WTC11 (cell line): ENCODE measurements around the gene SEMA3D.

Experiments
- CREB1 ChIP-seq: sonication (generic); formaldehyde crosslinking; IDR thresholded peaks from 2 replicates; pipeline ENCODE4 v1.8.0; 2023; ENCODE audit warnings: mild to moderate bottlenecking, missing genetic modification reagents
- SMAD4 ChIP-seq: sonication (generic); formaldehyde crosslinking; IDR thresholded peaks from 2 replicates; pipeline ENCODE4 v1.8.0; 2022; ENCODE audit warnings: mild to moderate bottlenecking, missing genetic modification reagents
- TCF7 ChIP-seq: sonication (generic); formaldehyde crosslinking; IDR thresholded peaks from 2 replicates; pipeline ENCODE4 v1.8.0; 2022; ENCODE audit warnings: mild to moderate bottlenecking, low read depth, missing genetic modification reagents, moderate library complexity
- TEAD4 ChIP-seq: sonication (generic); formaldehyde crosslinking; IDR thresholded peaks from 2 replicates; pipeline ENCODE4 v1.8.0; 2022; ENCODE audit warnings: mild to moderate bottlenecking, missing genetic modification reagents
- ZNF121 ChIP-seq: sonication (generic); formaldehyde crosslinking; IDR thresholded peaks from 2 replicates; pipeline ENCODE4 v1.8.0; 2023; ENCODE audit warnings: missing genetic modification reagents
- ZNF232 ChIP-seq: sonication (generic); formaldehyde crosslinking; IDR thresholded peaks from 2 replicates; pipeline ENCODE4 v1.8.0; 2022; ENCODE audit warnings: mild to moderate bottlenecking, missing genetic modification reagents
- TF ChIP-seq, protein P1 (sequence below): fragments of 200-600 bp; IDR thresholded peaks from 2 replicates; pipeline ENCODE4 v1.8.0; 2022; ENCODE audit warnings: antibody characterized with exemption
- TF ChIP-seq, protein P2 (sequence below): sonication (generic); formaldehyde crosslinking; IDR thresholded peaks from 2 replicates; pipeline ENCODE4 v1.8.0; 2022; ENCODE audit warnings: mild to moderate bottlenecking, missing genetic modification reagents
- TF ChIP-seq, protein P3 (sequence below): sonication (generic); formaldehyde crosslinking; IDR thresholded peaks from 2 replicates; pipeline ENCODE4 v1.8.0; 2022; ENCODE audit warnings: missing genetic modification reagents
- TF ChIP-seq, protein P4 (sequence below): sonication (generic); formaldehyde crosslinking; IDR thresholded peaks from 2 replicates; pipeline ENCODE4 v1.8.1; 2023; ENCODE audit warnings: mild to moderate bottlenecking, missing genetic modification reagents, moderate library complexity
- TF ChIP-seq, protein P5 (sequence below): sonication (generic); formaldehyde crosslinking; IDR thresholded peaks from 2 replicates; pipeline ENCODE4 v1.8.0; 2022; ENCODE audit warnings: mild to moderate bottlenecking, missing genetic modification reagents
- TF ChIP-seq, protein P6 (sequence below): sonication (generic); formaldehyde crosslinking; IDR thresholded peaks from 2 replicates; pipeline ENCODE4 v1.8.1; 2023; ENCODE audit warnings: mild to moderate bottlenecking, moderate library complexity, missing genetic modification reagents

DNA sequence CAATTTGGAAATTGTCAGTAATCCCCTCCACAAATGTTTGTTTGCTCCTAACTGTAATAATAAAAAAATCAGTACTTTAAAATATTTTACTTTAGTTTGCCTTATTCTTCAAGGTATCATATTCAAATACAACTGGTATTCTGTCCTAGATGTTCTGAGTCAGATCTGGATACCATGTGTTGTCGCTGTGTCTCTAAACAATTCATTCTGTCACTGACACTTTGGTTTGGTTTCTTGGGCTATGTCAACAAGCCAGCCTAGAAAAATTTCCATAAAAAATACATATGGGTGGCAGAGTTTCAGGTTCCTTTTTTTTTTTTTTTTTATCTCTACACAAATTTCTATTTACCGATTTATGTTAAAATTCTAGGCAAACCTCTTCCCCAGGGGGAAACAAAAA, 33.2 kb upstream of the SEMA3D start:
- no peak for TF ChIP-seq ZNF121 (CRISPR knock-in tag)
- TF ChIP-seq, protein P1, sequence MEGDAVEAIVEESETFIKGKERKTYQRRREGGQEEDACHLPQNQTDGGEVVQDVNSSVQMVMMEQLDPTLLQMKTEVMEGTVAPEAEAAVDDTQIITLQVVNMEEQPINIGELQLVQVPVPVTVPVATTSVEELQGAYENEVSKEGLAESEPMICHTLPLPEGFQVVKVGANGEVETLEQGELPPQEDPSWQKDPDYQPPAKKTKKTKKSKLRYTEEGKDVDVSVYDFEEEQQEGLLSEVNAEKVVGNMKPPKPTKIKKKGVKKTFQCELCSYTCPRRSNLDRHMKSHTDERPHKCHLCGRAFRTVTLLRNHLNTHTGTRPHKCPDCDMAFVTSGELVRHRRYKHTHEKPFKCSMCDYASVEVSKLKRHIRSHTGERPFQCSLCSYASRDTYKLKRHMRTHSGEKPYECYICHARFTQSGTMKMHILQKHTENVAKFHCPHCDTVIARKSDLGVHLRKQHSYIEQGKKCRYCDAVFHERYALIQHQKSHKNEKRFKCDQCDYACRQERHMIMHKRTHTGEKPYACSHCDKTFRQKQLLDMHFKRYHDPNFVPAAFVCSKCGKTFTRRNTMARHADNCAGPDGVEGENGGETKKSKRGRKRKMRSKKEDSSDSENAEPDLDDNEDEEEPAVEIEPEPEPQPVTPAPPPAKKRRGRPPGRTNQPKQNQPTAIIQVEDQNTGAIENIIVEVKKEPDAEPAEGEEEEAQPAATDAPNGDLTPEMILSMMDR: no peak
- TF ChIP-seq, protein P2, sequence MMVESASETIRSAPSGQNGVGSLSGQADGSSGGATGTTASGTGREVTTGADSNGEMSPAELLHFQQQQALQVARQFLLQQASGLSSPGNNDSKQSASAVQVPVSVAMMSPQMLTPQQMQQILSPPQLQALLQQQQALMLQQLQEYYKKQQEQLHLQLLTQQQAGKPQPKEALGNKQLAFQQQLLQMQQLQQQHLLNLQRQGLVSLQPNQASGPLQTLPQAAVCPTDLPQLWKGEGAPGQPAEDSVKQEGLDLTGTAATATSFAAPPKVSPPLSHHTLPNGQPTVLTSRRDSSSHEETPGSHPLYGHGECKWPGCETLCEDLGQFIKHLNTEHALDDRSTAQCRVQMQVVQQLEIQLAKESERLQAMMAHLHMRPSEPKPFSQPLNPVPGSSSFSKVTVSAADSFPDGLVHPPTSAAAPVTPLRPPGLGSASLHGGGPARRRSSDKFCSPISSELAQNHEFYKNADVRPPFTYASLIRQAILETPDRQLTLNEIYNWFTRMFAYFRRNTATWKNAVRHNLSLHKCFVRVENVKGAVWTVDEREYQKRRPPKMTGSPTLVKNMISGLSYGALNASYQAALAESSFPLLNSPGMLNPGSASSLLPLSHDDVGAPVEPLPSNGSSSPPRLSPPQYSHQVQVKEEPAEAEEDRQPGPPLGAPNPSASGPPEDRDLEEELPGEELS: no peak
- TF ChIP-seq, protein P3, sequence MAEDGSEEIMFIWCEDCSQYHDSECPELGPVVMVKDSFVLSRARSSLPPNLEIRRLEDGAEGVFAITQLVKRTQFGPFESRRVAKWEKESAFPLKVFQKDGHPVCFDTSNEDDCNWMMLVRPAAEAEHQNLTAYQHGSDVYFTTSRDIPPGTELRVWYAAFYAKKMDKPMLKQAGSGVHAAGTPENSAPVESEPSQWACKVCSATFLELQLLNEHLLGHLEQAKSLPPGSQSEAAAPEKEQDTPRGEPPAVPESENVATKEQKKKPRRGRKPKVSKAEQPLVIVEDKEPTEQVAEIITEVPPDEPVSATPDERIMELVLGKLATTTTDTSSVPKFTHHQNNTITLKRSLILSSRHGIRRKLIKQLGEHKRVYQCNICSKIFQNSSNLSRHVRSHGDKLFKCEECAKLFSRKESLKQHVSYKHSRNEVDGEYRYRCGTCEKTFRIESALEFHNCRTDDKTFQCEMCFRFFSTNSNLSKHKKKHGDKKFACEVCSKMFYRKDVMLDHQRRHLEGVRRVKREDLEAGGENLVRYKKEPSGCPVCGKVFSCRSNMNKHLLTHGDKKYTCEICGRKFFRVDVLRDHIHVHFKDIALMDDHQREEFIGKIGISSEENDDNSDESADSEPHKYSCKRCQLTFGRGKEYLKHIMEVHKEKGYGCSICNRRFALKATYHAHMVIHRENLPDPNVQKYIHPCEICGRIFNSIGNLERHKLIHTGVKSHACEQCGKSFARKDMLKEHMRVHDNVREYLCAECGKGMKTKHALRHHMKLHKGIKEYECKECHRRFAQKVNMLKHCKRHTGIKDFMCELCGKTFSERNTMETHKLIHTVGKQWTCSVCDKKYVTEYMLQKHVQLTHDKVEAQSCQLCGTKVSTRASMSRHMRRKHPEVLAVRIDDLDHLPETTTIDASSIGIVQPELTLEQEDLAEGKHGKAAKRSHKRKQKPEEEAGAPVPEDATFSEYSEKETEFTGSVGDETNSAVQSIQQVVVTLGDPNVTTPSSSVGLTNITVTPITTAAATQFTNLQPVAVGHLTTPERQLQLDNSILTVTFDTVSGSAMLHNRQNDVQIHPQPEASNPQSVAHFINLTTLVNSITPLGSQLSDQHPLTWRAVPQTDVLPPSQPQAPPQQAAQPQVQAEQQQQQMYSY (CRISPR knock-in tag): no peak
- TF ChIP-seq, protein P4, sequence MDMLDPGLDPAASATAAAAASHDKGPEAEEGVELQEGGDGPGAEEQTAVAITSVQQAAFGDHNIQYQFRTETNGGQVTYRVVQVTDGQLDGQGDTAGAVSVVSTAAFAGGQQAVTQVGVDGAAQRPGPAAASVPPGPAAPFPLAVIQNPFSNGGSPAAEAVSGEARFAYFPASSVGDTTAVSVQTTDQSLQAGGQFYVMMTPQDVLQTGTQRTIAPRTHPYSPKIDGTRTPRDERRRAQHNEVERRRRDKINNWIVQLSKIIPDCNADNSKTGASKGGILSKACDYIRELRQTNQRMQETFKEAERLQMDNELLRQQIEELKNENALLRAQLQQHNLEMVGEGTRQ (CRISPR knock-in tag): no peak
- TF ChIP-seq, protein P5, sequence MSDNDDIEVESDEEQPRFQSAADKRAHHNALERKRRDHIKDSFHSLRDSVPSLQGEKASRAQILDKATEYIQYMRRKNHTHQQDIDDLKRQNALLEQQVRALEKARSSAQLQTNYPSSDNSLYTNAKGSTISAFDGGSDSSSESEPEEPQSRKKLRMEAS (CRISPR knock-in tag): no peak
- no peak for TF ChIP-seq ZNF232 (CRISPR knock-in tag)
- no peak for TF ChIP-seq TEAD4 (CRISPR knock-in tag)
- TF ChIP-seq, protein P6, sequence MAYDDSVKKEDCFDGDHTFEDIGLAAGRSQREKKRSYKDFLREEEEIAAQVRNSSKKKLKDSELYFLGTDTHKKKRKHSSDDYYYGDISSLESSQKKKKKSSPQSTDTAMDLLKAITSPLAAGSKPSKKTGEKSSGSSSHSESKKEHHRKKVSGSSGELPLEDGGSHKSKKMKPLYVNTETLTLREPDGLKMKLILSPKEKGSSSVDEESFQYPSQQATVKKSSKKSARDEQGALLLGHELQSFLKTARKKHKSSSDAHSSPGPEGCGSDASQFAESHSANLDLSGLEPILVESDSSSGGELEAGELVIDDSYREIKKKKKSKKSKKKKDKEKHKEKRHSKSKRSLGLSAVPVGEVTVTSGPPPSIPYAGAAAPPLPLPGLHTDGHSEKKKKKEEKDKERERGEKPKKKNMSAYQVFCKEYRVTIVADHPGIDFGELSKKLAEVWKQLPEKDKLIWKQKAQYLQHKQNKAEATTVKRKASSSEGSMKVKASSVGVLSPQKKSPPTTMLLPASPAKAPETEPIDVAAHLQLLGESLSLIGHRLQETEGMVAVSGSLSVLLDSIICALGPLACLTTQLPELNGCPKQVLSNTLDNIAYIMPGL (CRISPR knock-in tag): no peak
- TF ChIP-seq CREB1: no peak
- TF ChIP-seq SMAD4 (CRISPR knock-in tag): no peak
- no peak for TF ChIP-seq TCF7 (CRISPR knock-in tag)
